Trophoblast cell (in vitro differentiated cells and primary cell): ENCODE measurements around the gene ANKRD39.
A peak's percentile ranks its signal among the peaks of the same experiment; 100 is the strongest.

ENCODE experiments used
- DNase-seq, 2 donors: peaks; one replicate each; pipeline ENCODE4 v3.0.0-alpha.2; 2016
- H2AFZ ChIP-seq: 2 replicates; pipeline ENCODE4 v1.6.1; 2013; ENCODE audit warnings: low read length, moderate library complexity, mild to moderate bottlenecking; ENCODE audit not compliant: insufficient read depth, poor library complexity
- H2AK5ac ChIP-seq: 2 replicates; pipeline ENCODE4 v1.6.1; 2013; ENCODE audit warnings: mild to moderate bottlenecking, low read length
- H2BK120ac ChIP-seq: 2 replicates; pipeline ENCODE4 v1.6.1; 2013; ENCODE audit warnings: low read length, mild to moderate bottlenecking, moderate library complexity; ENCODE audit not compliant: insufficient read depth, poor library complexity
- H2BK12ac ChIP-seq: 2 replicates; pipeline ENCODE4 v1.6.1; 2013; ENCODE audit warnings: mild to moderate bottlenecking, low read length, moderate library complexity
- H2BK5ac ChIP-seq: 2 replicates; pipeline ENCODE4 v1.6.1; 2013; ENCODE audit warnings: low read length, low read depth, moderate library complexity, mild to moderate bottlenecking; ENCODE audit not compliant: poor library complexity
- H3K14ac ChIP-seq: 2 replicates; pipeline ENCODE4 v1.6.1; 2013; ENCODE audit warnings: mild to moderate bottlenecking, low read length
- H3K18ac ChIP-seq: 2 replicates; pipeline ENCODE4 v1.6.1; 2013; ENCODE audit warnings: mild to moderate bottlenecking, low read length
- H3K23ac ChIP-seq: 2 replicates; pipeline ENCODE4 v1.6.1; 2013; ENCODE audit warnings: low read length
- H3K27ac ChIP-seq: 2 replicates; pipeline ENCODE4 v1.5.1; 2013; ENCODE audit warnings: low read depth, mild to moderate bottlenecking, inconsistent platforms, low read length, moderate library complexity
- H3K27me3 ChIP-seq: 2 replicates; pipeline ENCODE4 v1.6.1; 2013; ENCODE audit warnings: inconsistent platforms, mild to moderate bottlenecking, low read length, moderate library complexity; ENCODE audit not compliant: insufficient read depth
- H3K36me3 ChIP-seq, 2 experiments: 1 replicate in 1 of 2; 2 replicates in 1 of 2; pipeline ENCODE4 v1.6.1; 2013; ENCODE audit warnings: low read length in 2 of 2, mild to moderate bottlenecking in 2 of 2, moderate library complexity in 1 of 2; ENCODE audit not compliant: insufficient read depth in 2 of 2, control insufficient read depth in 1 of 2
- H3K4ac ChIP-seq: 2 replicates; pipeline ENCODE4 v1.6.1; 2013; ENCODE audit warnings: low read depth, mild to moderate bottlenecking, low read length, moderate library complexity
- H3K4me1 ChIP-seq, 2 experiments: 1 replicate in 1 of 2; 2 replicates in 1 of 2; pipeline ENCODE4 v1.6.1; 2013; ENCODE audit warnings: low read length in 2 of 2, mild to moderate bottlenecking in 2 of 2, moderate library complexity in 1 of 2; ENCODE audit not compliant: insufficient read depth in 2 of 2, control insufficient read depth in 1 of 2
- H3K4me2 ChIP-seq: 2 replicates; pipeline ENCODE4 v1.6.1; 2013; ENCODE audit warnings: inconsistent platforms, mild to moderate bottlenecking, low read length, moderate library complexity
- H3K4me3 ChIP-seq: 2 replicates; pipeline ENCODE4 v1.5.1; 2013; ENCODE audit warnings: mild to moderate bottlenecking, low read depth, low read length, inconsistent platforms
- H3K79me1 ChIP-seq: one replicate; pipeline ENCODE4 v1.6.1; 2013; ENCODE audit warnings: low read length
- H3K79me2 ChIP-seq: 2 replicates; pipeline ENCODE4 v1.6.1; 2013; ENCODE audit warnings: low read length, mild to moderate bottlenecking; ENCODE audit not compliant: control insufficient read depth, insufficient read depth, poor library complexity
- H3K9ac ChIP-seq: 2 replicates; pipeline ENCODE4 v1.6.1; 2013; ENCODE audit warnings: mild to moderate bottlenecking, low read length
- H3K9me3 ChIP-seq: 2 replicates; pipeline ENCODE4 v1.6.1; 2013; ENCODE audit warnings: low read depth, mild to moderate bottlenecking, control low read depth, inconsistent platforms, low read length; ENCODE audit not compliant: insufficient read depth
- H4K12ac ChIP-seq: 2 replicates; pipeline ENCODE4 v1.6.1; 2013; ENCODE audit warnings: low read depth, mild to moderate bottlenecking, low read length, moderate library complexity
- H4K8ac ChIP-seq: 2 replicates; pipeline ENCODE4 v1.6.1; 2013; ENCODE audit warnings: low read depth, mild to moderate bottlenecking, low read length, moderate library complexity
- H4K91ac ChIP-seq: one replicate; pipeline ENCODE4 v1.6.1; 2013; ENCODE audit warnings: low read depth, mild to moderate bottlenecking, low read length, moderate library complexity
- WGBS: extraction: QIAGEN DNeasy Blood & Tissue Kit; methylation state at CpG from one replicate; pipeline ENCODE4 v1.1.7; 2013; ENCODE audit warnings: missing lambda C conversion rate; ENCODE audit not compliant: insufficient read length, insufficient coverage; ENCODE audit errors: extremely low coverage; 5-methylcytosine and 5-hydroxymethylcytosine counted together

The ANKRD39 gene

GRCh38 chr2:96839293-96839874 lies 18.4 kb downstream of the ANKRD39 start:
- H3K4me1 ChIP-seq: peaks cover 8 to 12% of the 10 kb centered on the region in 2 experiments
- no peaks in the 10 kb centered on the region for H3K79me2 ChIP-seq
- no CpG with 5 or more reads among the region's 42 CpGs for WGBS
- H2AK5ac ChIP-seq: no peak overlapping the region
- H3K14ac ChIP-seq: no peak overlapping the region
- H3K23ac ChIP-seq: no peak overlapping the region
- H3K27me3 ChIP-seq: no peaks in the 10 kb centered on the region
- H3K79me1 ChIP-seq: peaks cover 4% of the 10 kb centered on the region
- no peak overlapping the region for H3K18ac ChIP-seq
- H3K9ac ChIP-seq: no peak overlapping the region
- no peak overlapping the region for H3K4me2 ChIP-seq
- no peak overlapping the region for H4K91ac ChIP-seq
- H4K8ac ChIP-seq: no peak overlapping the region
- H3K9me3 ChIP-seq: no peaks in the 10 kb centered on the region
- no peak overlapping the region for H2AFZ ChIP-seq
- no peak overlapping the region for H3K4me3 ChIP-seq
- H2BK12ac ChIP-seq: no peak overlapping the region
- DNase-seq: no peak
- H4K12ac ChIP-seq: no peak overlapping the region
- peaks cover 2 to 13% of the 10 kb centered on the region in 2 experiments for H3K36me3 ChIP-seq
- H3K27ac ChIP-seq: no peak overlapping the region
- no peak overlapping the region for H2BK120ac ChIP-seq
- H3K4ac ChIP-seq: no peak overlapping the region
- no peak overlapping the region for H2BK5ac ChIP-seq

- Histone ChIP-seq H3K36me3 (peaks cover 2 to 13% of the 10 kb centered on the region in 2 experiments), H2BK5ac (no peak overlapping the region), H2AFZ (no peak overlapping the region), H2BK120ac (no peak overlapping the region), H3K9ac (no peak overlapping the region), H4K8ac (no peak overlapping the region), H3K4ac (no peak overlapping the region), H3K18ac (no peak overlapping the region), H3K23ac (no peak overlapping the region), H3K4me3 (no peak overlapping the region), H4K12ac (no peak overlapping the region), H4K91ac (no peak overlapping the region), H2AK5ac (no peak overlapping the region), H3K27me3 (no peaks in the 10 kb centered on the region), H3K9me3 (no peaks in the 10 kb centered on the region), H3K4me2 (no peak overlapping the region), H3K79me1 (peaks cover 4% of the 10 kb centered on the region), H3K79me2 (no peaks in the 10 kb centered on the region), H3K27ac (no peak overlapping the region), H3K4me1 (peaks cover 8 to 12% of the 10 kb centered on the region in 2 experiments), H3K14ac (no peak overlapping the region), H2BK12ac (no peak overlapping the region)
- WGBS: no CpG with 5 or more reads among the region's 23 CpGs
- no peak for DNase-seq
Measured at GRCh38 chr2:96838345-96839292, 19.2 kb downstream of the ANKRD39 start.

- Histone ChIP-seq H3K4ac (no peak overlapping the region), H3K23ac (no peak overlapping the region), H3K14ac (no peak overlapping the region), H2BK12ac (no peak overlapping the region), H4K12ac (no peak overlapping the region), H2AK5ac (no peak overlapping the region), H3K79me1 (peaks cover 7% of the 10 kb centered on the region), H3K36me3 (peaks cover 2 to 13% of the 10 kb centered on the region in 2 experiments), H2BK5ac (no peak overlapping the region), H4K8ac (no peak overlapping the region), H3K4me2 (no peak overlapping the region), H3K27ac (peak overlapping the region; percentile 35), H3K4me1 (peaks cover 14 to 16% of the 10 kb centered on the region in 2 experiments), H3K4me3 (no peak overlapping the region), H2AFZ (no peak overlapping the region), H3K18ac (no peak overlapping the region), H3K79me2 (no peaks in the 10 kb centered on the region), H4K91ac (no peak overlapping the region), H3K27me3 (no peaks in the 10 kb centered on the region), H3K9me3 (no peaks in the 10 kb centered on the region), H3K9ac (no peak overlapping the region), H2BK120ac (no peak overlapping the region)
- DNase-seq: no peak
- WGBS: no CpG with 5 or more reads among the region's 9 CpGs
Measured at GRCh38 chr2:96837575-96837974, 20.2 kb downstream of the ANKRD39 start.

- WGBS: no CpG with 5 or more reads among the region's 4 CpGs
- Histone ChIP-seq H3K79me1 (peaks cover 7% of the 10 kb centered on the region), H3K4ac (no peak overlapping the region), H2BK120ac (no peak overlapping the region), H3K9ac (no peak overlapping the region), H3K79me2 (no peaks in the 10 kb centered on the region), H3K27ac (no peak overlapping the region), H3K36me3 (peaks cover 2 to 18% of the 10 kb centered on the region in 2 experiments), H3K14ac (no peak overlapping the region), H3K23ac (no peak overlapping the region), H3K4me3 (no peak overlapping the region), H4K91ac (no peak overlapping the region), H3K18ac (no peak overlapping the region), H3K9me3 (no peaks in the 10 kb centered on the region), H4K8ac (no peak overlapping the region), H2AFZ (no peak overlapping the region), H2BK12ac (no peak overlapping the region), H3K4me1 (peaks cover 21% of the 10 kb centered on the region in 2 experiments), H3K27me3 (no peaks in the 10 kb centered on the region), H2BK5ac (no peak overlapping the region), H4K12ac (no peak overlapping the region), H3K4me2 (no peak overlapping the region), H2AK5ac (no peak overlapping the region)
- DNase-seq: no peak
Measured at GRCh38 chr2:96835830-96836229, 22.0 kb downstream of the ANKRD39 start.
